IPS-NIHi11 (cell line): ENCODE data around the gene FEN1.
A peak's percentile ranks its signal among the peaks of the same experiment; 100 is the strongest.

Experiments
- DNase-seq: peaks from one replicate; pipeline ENCODE4 v3.0.0; 2012; ENCODE audit warnings: mixed read lengths, low spot score

FEN1 gene, protein sequence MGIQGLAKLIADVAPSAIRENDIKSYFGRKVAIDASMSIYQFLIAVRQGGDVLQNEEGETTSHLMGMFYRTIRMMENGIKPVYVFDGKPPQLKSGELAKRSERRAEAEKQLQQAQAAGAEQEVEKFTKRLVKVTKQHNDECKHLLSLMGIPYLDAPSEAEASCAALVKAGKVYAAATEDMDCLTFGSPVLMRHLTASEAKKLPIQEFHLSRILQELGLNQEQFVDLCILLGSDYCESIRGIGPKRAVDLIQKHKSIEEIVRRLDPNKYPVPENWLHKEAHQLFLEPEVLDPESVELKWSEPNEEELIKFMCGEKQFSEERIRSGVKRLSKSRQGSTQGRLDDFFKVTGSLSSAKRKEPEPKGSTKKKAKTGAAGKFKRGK

DNA sequence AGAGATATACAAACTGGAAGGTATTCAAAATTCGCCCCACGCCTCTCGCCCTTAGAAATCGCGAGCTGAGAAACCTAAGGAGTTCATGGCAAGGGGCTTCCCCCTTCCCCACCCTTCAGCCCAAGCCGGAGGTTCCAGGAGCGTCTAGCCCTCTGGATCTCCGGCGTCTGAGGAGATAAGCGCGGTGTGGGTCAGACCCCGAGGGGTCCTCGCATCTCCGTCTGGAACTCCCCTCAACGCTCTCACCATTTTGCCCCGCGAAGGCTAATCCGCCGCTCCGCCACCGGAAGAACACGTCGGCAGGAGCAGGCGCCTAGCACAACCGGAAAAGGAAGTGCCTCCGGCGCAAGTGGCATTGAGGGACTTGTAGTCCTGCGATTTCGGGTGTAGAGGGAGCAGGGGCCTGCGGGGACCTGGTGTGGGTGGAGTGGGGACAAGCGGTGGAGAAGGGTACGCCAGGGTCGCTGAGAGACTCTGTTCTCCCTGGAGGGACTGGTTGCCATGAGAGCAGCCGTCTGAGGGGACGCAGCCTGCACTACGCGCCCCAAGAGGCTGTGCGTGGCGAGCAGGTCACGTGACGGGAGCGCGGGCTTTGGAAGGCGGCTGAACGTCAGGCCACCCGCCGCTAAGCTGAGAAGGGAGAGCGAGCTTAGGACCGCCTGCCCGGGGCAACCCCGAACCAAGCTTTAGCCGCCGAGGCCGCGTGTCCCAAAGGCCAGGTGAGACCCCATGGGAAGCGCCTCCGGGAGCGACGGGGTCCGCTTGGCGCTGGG lies at the start of gene FEN1, which contains the start of gene TMEM258:
FEN1 (plus strand) TSS at position 602 of the 773 bp plus-strand sequence. CDS start 2,451 bp downstream, outside the sequence.
TMEM258 (minus strand) TSS at position 290 of the 773 bp plus-strand sequence; CDS start at position 249, 41 bp downstream.
- peak; percentile 91 for DNase-seq

DNA sequence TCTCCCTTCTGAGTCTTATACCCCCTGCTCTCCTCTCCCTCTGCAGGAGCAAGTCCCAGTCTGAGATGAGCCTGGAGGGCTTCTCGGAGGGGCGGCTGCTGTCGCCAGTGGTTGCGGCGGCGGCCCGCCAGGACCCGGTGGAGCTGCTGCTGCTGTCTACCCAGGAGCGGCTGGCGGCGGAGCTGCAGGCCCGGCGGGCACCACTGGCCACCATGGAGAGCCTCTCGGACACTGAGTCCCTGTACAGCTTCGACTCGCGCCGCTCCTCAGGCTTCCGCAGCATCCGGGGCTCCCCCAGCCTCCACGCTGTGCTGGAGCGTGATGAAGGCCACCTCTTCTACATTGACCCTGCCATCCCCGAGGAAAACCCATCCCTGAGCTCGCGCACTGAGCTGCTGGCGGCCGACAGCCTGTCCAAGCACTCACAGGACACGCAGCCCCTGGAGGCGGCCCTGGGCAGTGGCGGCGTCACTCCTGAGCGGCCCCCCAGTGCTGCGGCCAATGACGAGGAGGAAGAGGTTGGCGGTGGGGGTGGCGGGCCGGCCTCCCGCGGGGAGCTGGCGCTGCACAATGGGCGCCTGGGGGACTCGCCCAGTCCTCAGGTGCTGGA lies 49.1 kb upstream of the FEN1 start:
- DNase-seq: no peak

DNA sequence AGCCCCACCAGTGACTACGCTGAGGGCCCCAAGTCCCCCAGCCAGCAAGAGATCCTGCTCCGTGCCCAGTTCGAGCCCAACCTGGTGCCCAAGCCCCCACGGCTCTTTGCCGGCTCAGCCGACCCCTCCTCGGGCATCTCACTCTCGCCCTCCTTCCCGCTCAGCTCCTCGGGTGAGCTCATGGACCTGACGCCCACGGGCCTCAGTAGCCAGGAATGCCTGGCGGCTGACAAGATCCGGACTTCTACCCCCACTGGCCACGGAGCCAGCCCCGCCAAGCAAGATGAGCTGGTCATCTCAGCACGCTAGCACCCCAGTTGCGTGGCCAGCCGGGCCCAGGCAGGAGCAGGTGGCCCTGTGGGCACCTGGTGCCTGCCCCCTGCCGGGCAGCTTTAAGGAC lies 48.5 kb upstream of the FEN1 start:
- DNase-seq: no peak

DNA sequence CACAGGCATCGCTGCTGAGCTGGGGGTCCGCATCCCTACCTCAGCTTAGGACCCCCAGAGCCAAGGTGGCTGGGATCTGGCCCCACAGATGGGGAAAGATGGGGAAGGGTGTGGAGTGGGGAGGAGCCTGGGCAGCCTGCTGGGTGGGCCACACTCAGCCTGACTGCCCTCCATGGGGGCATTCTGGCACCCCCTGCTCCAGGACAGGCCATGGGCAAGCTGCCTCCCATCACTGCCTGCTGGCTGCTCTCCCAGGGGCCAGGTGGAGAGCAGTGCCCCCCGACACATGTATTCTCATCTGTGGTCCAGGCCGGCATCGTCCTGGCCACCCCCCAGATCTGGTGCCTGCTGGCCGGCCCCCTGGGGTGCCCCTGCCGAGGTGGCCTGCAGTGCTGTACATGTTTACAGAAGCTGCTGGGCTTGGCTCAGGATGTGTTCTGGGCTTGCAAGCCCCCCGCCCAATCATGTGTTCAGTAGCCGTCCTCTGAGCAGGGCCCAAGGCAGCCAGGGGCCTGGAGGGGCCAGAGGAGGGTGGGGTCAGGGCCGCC lies 48.0 kb upstream of the FEN1 start:
- DNase-seq: no peak

DNA sequence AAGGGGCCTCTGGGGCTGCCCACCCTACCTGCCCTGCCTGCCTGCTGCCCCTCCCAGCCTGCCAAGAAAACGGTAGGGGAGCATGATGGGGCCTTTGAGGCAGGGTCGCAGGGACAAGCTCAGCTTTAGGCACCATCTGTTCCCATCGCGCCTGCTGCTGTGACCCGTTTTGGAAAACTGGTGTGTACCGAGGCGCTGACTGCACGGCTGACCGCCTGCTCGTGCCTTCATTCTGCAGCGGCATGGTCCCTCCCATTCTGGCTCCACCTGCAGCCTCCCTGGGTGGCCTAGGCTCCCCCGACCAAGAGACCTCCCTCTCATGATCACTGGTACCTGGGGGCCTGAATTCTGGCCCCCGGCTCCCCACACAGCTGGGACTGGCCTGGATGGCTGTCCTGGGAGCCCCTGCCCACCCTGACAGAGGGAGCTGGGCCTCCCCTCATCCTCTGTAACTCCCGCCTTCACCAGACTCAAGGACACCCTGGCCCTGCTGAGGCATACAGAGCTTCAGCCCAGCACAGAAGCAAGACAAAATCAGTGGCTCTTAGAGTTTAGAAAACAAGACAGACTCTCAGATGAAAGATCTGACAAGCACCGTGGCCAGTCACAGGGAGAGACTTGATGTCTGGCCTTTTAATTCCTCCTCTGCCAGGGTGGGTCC lies 46.8 kb upstream of the FEN1 start:
- DNase-seq: no peak

DNA sequence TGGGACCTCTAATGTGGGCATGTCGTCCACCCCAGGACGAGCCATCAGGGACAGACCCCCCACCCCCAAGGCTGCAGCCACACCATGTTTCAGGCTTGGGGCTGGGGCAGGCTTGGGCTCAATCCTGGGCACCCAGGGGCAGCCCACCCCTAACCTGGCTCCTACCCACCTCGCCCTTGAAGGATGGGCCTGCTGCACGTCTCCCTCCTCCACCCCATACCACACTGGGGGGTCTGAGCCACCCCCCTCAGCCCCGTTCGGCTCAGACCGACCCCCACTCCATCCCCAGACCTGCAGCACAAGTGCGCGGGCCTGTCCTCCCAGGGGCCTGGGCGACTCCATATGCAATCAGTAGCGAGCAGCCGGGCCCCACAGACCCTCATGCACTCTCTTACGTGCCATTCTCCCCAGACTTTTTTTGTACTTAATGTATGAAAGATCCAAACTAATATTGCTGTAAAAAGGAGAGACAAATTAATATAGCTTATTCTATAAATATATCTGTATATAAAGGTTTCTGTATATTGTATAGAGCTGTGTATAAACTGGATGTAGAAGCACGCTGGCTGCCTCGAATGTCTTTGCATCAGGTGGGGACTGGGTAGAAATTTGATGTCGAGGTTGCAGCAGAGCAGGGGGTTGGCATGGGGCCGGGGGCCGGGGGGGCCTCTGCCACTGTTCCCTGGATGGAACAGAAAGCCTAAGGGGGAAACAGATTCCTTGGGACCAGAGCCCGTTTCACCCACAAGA lies 46.1 kb upstream of the FEN1 start:
- DNase-seq: no peak

DNA sequence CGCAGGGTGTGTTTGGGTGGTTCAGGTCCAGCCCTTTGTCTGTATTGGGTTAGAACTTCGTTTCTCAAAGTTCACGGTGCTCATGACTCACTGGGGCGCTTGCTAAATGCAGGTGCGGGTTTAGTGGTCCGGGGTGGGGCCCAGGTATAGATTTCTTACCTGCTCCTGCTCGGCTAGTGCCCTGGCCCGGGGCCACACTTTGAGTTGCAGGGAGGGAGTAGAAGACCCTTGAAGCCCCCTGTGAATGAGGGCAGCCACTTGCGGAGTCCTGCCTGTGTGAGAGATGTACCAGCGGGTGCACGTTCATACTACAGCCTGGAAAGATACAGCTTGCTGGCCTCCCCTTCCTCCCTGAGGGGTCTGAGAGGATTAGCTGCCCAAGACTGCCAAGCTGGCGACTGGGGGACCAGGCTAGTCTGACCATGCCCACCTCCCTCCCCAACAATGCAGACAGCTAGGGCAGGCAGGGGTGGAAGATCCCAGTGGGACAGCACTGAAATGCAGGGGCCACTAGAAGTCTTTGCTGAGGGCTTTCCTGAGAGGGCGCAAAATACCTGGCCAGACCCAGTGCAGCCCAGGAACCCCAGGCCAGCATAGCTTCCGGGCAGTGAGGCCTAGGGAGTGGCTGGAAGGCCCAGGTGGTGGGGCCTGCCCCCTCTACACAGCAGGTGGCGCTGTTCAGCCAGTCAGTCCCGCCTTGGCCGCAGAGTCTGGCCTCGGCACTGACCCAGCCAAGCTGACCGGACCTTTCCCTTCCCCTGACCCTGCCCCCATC lies 45.3 kb upstream of the FEN1 start:
- DNase-seq: peak; percentile 91

DNA sequence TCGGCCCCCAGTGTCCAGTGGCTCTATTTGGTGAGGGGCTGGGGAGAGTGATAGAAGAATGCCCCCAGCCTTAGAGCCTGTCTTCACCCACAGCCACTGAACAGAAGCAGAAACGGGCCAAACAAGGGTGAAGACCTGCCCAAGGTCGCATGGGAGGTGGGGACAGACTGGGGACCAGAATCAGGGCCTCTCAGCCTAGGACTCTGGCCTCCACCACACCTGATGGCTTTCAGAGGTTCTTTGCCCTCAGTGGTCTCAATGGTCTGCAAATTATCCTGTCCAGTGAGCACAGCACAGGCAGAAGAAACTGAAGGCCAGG lies 44.8 kb upstream of the FEN1 start:
- no peak for DNase-seq

DNA sequence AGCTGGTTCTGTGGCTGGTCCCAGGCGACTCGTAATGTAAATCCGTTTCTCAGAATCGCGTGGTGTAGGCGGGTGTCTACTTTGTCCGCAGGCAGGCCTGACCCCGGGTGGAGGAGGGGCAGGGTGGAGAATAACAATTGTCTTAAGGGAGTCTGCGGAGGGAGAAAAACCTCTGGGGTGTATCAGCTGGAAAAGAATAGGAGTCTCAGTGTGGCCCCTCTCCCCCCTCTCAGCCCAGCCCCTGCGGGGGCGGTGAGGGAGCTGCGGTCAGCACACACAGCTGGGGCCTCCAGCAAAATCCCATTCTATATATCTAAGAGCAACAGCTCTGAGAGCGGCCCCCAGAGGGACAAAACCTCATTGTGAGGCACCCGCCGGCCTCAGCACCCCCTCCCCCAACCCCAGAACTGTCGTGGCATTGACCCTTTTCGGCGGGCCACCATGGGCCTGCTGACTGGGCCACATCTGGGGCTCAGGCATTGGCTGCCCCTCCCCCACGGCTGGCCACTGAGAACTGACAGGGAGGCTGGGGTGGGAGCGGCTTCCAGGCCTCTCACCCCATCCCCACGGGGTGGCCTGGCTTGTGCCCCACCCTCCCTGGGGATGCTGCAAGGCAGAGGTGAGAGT lies 43.0 kb upstream of the FEN1 start:
- no peak for DNase-seq

DNA sequence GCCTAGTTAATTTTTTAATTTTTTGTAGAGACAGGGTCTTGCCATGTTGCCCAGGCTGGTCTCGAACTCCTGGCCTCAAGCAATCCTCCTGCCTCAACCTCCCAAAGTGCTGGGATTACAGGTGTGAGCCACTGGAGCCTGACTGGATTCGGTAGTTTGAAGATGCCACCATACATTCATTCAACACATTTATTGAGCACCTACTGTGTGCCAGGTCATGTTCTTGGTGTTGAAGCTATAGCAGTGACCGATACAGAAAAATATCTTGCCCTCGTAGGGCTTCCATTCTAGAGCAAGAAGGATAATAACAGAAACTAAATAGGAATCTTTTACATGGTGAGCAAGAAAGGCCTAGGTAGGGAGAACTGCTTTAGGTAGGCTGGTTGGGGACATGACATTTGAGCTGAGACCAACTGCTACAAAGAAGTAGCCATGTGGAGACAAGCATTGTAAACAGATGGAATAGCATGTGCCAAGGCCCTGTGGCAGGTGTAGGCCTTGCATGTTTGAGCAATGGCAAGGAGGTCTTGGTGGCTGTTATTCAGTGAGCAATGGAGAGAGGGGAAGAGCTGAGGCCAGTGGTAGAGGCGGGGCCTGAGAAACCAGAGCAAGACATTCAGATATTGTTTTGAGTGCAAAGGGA lies 42.0 kb upstream of the FEN1 start:
- no peak for DNase-seq

DNA sequence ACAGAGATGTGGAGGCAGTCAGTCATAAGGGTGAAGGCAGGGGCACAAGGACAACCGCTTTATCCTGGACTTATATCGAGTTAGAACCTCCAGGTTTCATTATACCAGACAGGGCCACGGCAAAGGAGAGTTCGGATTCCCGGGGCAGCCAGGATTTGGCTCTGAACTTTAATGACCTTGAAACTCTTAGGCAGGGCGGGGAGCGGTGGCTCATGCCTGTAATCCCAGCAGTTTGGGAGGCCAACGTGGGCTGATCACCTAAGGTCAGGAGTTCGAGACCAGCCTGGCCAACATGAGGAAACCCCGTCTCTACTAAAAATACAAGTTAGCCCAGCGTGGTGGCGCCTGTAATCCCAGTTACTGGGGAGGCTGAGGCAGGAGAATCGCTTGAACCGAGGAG lies 41.3 kb upstream of the FEN1 start:
- DNase-seq: no peak

DNA sequence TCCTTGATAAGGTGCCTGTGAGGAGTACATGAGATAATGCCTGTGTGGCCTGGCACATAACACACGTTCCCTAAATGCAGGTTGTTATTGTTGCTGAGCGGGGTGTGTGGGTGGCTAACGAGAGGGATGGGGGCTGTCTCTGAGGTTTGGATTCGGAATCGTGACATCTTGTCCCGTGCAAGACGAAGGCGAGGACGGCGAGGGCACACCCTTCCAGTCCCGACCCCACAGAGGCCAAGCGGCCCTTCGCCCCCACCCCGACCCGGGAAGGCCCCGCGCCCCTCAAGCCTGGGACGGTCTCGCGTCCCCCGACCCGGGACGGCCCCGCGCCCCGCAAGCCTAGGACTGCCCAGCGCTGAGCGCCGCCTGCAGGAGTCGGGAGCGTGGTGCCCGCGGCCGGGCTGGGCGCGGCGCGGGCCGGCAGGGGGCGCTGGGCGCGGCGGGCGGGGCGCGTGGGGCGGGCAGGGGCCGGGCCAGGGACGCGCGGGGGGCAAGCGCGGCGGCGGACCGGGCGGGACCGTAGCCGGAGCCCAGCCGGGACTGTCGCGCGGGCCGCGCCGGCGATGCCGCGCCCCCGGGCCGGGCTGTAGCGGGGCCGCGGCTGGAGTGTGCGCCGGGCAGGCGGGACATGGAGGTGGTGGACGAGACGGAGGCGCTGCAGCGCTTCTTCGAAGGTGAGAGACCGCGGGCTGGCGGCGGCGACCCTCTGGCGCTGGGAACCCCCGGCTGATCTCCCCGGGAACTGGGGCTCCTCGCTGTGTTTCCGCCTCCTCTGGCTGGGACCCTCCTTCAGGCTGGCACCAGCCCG lies 40.4 kb upstream of the FEN1 start, which contains the start of gene MYRF:
MYRF (plus strand) TSS at position 520 of the 808 bp plus-strand sequence; CDS start at position 629, 109 bp downstream.
- DNase-seq: peak; percentile 86

DNA sequence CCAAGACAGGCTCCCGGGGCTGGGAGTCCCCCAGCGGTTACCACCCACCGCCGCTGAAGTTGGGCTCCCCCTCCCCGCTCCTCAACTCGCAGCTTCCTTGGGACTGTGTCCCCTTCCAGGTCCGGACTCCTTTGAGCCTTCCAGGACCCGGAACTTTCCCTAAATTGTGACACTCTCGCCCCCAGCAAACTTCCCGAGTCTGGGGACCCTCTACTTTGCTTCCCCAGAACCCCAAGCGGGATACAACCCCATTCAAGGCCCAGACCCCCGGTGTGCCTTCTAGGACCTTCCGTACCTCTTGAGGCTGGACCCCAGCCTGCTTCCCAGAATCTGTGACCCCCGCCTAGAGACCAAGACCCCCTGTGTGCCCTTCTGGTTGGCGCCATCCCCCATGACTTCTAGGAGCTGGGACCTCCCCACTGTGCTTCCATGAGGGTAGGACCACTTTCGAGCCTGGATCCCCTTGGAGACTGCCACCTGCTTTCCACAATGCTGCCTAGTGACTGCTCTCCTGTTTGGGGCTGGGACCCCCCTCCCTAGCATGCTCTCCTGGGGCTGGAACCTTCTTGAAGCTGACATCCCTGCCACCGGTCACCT lies 39.7 kb upstream of the FEN1 start:
- DNase-seq: no peak

DNA sequence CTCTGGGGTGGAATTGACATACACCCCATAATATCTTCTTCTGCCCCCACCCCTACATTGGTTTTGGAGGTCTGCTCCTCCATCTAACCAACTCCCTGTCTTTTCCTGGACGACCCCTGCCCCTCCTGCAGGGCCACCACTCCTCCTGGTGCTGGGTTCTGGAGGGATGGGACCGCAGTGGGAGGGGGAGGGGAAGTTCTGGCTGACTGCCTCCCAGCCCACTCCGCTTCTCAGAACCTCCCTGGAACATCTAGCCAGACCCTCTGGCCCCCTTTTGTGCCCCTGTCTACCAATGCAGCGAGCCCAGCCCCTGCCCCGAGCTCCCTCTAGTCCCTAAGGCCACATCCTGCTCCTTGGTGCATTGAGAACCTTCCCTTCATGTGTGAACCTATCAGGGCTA lies 39.0 kb upstream of the FEN1 start:
- DNase-seq: no peak

DNA sequence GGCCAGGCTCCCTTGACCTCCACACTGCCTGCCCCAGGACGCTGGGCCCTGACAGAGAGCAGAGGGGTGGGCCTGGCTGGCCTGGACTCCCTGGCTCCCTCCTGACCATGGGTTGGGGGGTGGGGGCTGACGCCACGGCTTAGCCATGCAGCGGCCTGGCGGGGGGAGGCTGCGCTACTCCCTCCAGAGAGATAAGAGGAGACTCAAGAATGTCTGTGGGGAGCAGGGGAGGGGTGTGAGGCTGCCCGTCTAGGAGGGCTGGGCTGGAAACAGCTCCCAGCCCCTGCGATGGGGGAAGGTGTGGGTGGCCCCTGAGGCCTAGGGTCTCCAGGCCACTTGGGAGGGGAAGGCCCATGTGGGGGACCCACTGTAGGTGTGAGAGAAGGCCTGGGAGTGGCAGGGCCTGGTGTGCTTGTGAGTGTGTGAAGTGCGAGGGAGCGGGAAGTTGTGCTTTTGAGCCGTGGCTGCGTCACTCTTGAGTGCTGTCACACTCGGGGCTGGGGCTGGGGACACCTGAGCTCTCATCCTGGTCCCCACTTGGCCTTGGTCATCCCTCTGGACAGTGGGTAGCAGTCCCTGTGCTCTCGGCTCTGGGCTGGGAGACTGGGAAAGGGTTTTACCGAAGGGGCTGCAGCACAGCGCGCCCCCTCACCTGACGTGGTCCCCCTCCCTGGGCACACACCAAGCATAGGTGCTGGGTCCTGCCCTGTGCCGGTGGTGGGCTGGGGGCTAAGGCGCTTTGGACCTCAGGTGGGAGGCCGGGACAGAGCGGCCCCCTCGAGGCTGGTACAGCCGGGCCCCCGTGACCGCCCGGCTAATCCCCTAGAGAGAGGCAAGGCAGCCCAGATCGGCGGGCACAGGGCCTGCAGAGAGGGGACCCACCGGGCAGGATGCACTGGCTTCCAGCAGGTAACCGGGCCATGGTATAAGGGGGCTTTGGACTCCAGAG lies 37.9 kb upstream of the FEN1 start:
- no peak for DNase-seq

DNA sequence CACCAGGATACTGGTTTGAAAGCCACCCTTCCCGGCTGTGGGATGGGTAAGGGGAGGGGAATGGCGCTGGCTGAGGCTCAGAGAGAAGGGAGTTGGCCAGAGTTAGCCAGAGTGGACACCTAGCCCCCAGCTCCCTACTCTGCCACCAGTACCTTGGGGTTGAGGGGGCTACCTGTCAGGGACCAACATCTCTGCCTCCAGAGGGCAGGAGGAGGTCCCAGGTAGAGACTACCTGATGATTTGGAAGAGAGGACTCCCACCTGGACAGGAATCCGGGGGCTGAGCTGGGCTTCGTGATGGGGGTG lies 36.6 kb upstream of the FEN1 start:
- no peak for DNase-seq
